Measurements from ENCODE around the gene TLR6.

DNA sequence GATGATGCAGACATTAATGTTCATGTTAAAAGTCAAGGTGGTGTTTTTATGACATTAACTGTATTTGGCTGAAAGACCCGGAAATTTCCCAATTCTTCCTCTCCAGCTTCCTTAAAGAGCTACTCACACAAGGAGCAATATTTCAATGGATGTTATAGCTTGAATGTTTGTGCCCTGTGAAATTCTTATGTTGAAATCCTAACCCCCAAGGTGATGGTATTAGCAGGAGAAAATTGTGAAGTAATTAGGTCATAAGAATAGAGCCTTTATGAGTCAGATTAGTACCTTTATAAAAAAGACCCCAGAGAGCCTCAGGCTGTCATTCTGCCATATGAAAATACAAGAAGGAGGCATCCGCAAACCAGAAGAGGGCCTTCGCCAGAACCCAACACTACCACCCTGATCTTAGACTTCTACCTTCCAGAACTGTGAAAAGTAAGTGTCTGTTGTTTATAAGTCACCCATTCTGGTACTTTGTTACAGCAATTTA, 55.6 kb downstream of the TLR6 start:
- TF ChIP-seq, protein P1, sequence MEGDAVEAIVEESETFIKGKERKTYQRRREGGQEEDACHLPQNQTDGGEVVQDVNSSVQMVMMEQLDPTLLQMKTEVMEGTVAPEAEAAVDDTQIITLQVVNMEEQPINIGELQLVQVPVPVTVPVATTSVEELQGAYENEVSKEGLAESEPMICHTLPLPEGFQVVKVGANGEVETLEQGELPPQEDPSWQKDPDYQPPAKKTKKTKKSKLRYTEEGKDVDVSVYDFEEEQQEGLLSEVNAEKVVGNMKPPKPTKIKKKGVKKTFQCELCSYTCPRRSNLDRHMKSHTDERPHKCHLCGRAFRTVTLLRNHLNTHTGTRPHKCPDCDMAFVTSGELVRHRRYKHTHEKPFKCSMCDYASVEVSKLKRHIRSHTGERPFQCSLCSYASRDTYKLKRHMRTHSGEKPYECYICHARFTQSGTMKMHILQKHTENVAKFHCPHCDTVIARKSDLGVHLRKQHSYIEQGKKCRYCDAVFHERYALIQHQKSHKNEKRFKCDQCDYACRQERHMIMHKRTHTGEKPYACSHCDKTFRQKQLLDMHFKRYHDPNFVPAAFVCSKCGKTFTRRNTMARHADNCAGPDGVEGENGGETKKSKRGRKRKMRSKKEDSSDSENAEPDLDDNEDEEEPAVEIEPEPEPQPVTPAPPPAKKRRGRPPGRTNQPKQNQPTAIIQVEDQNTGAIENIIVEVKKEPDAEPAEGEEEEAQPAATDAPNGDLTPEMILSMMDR (IDR thresholded peaks at IDR 0.05): no peak
- no peak for TF ChIP-seq POLR2A (IDR thresholded peaks at IDR 0.05)

Data from testis (tissue), 2 donors.